GM10847 (cell line): ENCODE measurements around the gene ZNF425.

Experiments
- POLR2A ChIP-seq: IDR thresholded peaks from 2 replicates; pipeline ENCODE4 v1.6.1; 2011; ENCODE audit not compliant: insufficient read length; ENCODE audit errors: extremely low read depth

Gene ZNF425

GRCh38 chr7:149053885-149054284, 72.2 kb downstream of the ZNF425 start:
- no peak for TF ChIP-seq POLR2A

- no peak for TF ChIP-seq POLR2A
Measured at GRCh38 chr7:149053384-149053783, 72.7 kb downstream of the ZNF425 start.
